ENCODE results near the gene NPTX1.

The NPTX1 gene

DNA sequence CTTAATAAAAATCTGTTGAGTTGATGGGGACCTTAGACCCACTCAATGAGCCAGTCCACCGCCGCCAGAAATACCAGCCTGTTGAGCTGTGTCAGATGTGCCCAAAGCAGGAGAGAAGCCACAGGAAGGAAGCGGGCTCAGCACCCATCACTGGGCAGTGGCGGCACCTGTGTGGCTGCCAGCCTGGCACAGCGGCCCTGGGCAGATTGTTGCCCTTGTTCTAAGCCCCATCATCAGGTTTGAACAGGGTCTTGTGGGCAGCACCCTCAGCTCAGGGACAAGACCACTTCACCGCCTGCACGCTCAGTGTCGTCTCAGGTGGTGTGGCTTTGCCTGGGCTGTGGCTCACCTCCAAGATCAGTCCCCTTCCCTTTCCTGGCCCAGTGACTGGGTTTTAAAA is 52.1 kb downstream of the NPTX1 start:
- TF ChIP-seq, protein P1, sequence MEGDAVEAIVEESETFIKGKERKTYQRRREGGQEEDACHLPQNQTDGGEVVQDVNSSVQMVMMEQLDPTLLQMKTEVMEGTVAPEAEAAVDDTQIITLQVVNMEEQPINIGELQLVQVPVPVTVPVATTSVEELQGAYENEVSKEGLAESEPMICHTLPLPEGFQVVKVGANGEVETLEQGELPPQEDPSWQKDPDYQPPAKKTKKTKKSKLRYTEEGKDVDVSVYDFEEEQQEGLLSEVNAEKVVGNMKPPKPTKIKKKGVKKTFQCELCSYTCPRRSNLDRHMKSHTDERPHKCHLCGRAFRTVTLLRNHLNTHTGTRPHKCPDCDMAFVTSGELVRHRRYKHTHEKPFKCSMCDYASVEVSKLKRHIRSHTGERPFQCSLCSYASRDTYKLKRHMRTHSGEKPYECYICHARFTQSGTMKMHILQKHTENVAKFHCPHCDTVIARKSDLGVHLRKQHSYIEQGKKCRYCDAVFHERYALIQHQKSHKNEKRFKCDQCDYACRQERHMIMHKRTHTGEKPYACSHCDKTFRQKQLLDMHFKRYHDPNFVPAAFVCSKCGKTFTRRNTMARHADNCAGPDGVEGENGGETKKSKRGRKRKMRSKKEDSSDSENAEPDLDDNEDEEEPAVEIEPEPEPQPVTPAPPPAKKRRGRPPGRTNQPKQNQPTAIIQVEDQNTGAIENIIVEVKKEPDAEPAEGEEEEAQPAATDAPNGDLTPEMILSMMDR (IDR thresholded peaks at IDR 0.05; ENCODE audit: low read depth, low read length) = no peak
- no peak for DNase-seq (ENCODE audit: low read depth in 2 of 2)
- no peak overlapping the region for H3K4me3 ChIP-seq (replicated peaks in 1 of 2; ENCODE audit: low read depth in 2 of 2, low read length in 2 of 2)

DNA sequence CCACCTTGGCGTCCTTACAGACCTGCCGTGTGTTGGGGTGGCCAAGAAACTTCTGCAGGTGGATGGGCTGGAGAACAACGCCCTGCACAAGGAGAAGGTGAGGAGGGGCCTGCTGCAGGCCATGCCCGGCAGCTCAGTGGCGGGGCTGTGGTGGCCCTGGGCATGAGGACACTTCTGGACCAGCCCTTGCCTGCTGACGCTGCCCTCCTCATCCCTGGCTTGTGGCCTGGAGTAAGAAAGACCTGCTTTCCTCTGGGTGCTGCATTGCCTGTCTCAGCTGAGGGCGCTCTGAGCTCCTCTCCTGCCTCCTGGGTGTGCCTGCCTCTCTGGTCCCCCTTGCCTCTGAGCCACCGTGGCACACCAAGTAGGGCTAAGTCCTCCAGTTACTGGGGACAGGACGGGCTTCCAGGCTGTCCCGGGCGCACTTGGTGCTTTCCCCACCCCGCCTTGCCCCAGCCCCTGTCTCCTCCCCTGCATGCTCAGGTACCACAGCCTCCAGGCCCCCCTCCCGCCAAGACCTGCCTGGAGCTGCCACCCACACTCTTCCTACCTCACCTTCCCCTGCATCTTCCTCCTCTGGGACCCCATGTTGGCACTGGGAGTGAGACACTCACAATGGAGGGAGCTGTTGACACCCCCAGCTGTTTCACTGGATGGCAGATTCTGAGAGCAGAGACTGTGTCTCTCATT is 52.7 kb downstream of the NPTX1 start:
- DNase-seq (ENCODE audit: low read depth in 2 of 2) = no peak
- H3K4me3 ChIP-seq (replicated peaks in 1 of 2; ENCODE audit: low read depth in 2 of 2, low read length in 2 of 2) = no peak overlapping the region
- TF ChIP-seq, protein P1 (IDR thresholded peaks at IDR 0.05; ENCODE audit: low read depth, low read length) = no peak

DNA sequence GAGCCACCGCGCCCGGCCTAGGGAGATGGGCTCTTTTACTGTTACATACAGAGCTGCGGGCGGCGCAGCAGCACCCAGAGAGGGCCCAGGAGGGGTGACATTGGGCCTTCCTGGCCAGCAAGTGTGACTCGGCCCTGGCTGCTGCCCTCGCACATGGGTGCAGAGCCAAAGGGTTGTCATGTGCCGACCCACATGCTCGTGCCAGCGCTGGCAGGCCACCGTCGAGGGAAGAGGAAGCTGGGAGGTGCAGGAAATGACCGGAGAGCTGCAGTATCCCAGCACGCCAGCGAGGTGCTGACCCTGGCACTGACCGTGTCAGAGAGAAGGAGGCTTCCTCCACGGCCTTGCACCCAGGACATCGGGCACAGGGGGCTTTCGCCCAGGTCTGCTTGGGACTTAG is 53.4 kb downstream of the NPTX1 start:
- no peak for DNase-seq (ENCODE audit: low read depth in 2 of 2)
- no peak overlapping the region for H3K4me3 ChIP-seq (replicated peaks in 1 of 2; ENCODE audit: low read depth in 2 of 2, low read length in 2 of 2)
- TF ChIP-seq, protein P1 (IDR thresholded peaks at IDR 0.05; ENCODE audit: low read depth, low read length) = no peak

DNA sequence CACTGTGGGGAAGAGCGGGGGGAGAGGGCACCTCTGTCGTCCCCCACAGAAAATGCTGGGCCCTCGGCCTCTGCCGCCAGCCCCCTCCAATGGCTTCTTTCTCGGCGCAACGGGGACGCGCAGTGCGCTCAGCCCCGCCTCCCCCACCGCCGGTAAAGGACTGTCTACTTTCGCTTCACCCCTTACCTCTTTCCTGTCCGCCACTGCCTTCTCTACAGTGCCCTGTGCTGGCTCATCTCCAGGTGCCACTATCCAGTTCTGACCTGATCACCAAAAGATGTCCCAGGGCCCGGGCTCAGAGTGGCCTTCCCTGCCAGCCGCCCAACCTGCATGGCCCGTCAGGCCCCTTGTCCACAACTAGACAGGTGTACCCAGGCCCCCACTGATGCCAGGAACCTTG is 54.1 kb downstream of the NPTX1 start:
- TF ChIP-seq, protein P1 (IDR thresholded peaks at IDR 0.05; ENCODE audit: low read depth, low read length) = no peak
- H3K4me3 ChIP-seq (replicated peaks in 1 of 2; ENCODE audit: low read depth in 2 of 2, low read length in 2 of 2) = no peak overlapping the region
- DNase-seq (ENCODE audit: low read depth in 2 of 2) = no peak

DNA sequence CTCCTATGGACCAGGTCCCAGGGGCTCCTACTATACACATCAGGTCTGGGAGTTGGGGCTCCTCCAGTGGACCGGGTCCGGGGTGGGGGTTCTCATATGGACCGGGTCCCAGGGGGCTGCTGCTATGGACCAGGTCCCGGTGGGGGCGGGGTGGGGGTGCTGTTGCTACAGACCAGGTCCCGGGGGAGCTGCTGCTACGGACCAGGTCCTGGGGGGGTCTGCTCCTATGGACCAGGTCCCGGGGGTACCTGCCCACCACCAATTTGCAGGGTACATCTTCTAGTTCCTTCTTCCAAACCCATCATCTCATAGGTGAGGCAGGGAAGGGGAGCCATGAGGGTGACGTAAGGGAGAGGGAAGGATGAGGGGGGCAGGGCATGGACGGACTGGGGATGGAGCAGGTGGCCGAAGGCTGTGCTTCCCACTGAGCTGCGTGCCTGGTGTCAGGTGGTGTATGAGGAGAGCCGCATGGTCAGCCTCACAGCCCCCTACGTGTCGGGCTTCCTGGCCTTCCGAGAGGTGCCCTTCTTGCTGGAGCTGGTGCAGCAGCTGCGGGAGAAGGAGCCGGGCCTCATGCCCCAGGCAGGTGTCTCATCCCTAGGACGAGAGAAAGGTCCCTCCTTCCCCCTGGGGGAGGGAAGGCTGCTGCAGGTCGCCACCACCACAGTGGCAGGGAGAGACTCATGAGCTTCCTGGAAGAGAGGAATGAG is 54.9 kb downstream of the NPTX1 start:
- TF ChIP-seq, protein P1 (IDR thresholded peaks at IDR 0.05; ENCODE audit: low read depth, low read length) = no peak
- no peak for DNase-seq (ENCODE audit: low read depth in 2 of 2)
- H3K4me3 ChIP-seq (replicated peaks in 1 of 2; ENCODE audit: low read depth in 2 of 2, low read length in 2 of 2) = no peak overlapping the region

DNA sequence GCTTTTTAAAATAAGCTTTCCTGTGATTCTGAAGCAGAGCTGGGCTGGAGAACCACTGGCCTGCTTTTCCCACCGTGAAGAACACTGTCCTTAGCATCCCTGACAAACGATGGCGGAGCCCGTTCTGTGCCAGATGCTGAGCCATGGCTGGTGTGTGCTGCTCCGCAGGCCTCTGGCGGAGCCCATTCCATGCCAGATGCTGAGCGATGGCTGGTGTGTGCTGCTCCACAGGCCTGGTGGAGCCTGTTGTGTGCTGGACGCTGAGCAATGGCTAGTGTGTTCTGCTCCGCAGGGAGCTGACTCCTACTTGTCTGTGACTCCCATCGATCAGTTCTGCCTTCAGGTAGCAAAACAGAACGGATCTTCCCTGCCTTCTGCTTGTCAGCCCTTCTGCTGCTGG is 57.2 kb downstream of the NPTX1 start:
- no peak overlapping the region for H3K4me3 ChIP-seq (replicated peaks in 1 of 2; ENCODE audit: low read depth in 2 of 2, low read length in 2 of 2)
- TF ChIP-seq, protein P1 (IDR thresholded peaks at IDR 0.05; ENCODE audit: low read depth, low read length) = no peak
- DNase-seq (ENCODE audit: low read depth in 2 of 2) = no peak

Measured in cardiac fibroblast (primary cell).